Gastroesophageal sphincter (tissue), 4 donors: ENCODE results near the gene CASK. TPM values are rescaled to one million over a fixed set of nuclear protein-coding genes. Genes with fewer than 3 reads are reported as not detected.

ENCODE experiments used
- ATAC-seq: fragments of 150-250 bp; one replicate; pipeline ENCODE4 v1.9.1; 2016; ENCODE audit warnings: mild to moderate bottlenecking, moderate library complexity
- H3K27ac ChIP-seq, 4 donors: fragments of 200-600 bp; sonication (generic) in 3 of 4; 1 replicate in 3 of 4; 2 replicates in 1 of 4; pipeline ENCODE4 v1.5.1; 2016 to 2019
- H3K27me3 ChIP-seq: fragments of 200-600 bp; sonication (generic); one replicate; pipeline ENCODE4 v1.5.1; 2019
- H3K36me3 ChIP-seq, 2 donors: fragments of 200-600 bp; sonication (generic); one replicate each; pipeline ENCODE4 v1.5.1; 2019; ENCODE audit warnings: control low read depth in 1 of 2
- H3K4me1 ChIP-seq, 3 donors: fragments of 200-600 bp; sonication (generic); 1 replicate in 2 of 3; 2 replicates in 1 of 3; pipeline ENCODE4 v1.5.1; 2016 to 2019; ENCODE audit warnings: control low read depth in 2 of 3
- H3K4me3 ChIP-seq, 2 donors: fragments of 200-600 bp; sonication (generic); one replicate each; pipeline ENCODE4 v1.5.1; 2019; ENCODE audit warnings: mild to moderate bottlenecking in 1 of 2, moderate library complexity in 1 of 2
- H3K9me3 ChIP-seq, 3 donors: fragments of 200-600 bp; sonication (generic); one replicate each; pipeline ENCODE4 v1.5.1; 2017 to 2019; ENCODE audit warnings: control low read depth in 2 of 3
- EP300 ChIP-seq: sonication (generic); formaldehyde crosslinking; IDR thresholded peaks from one replicate; pipeline ENCODE4 v1.6.1; 2017; ENCODE audit warnings: antibody characterized with exemption, mild to moderate bottlenecking
- POLR2A ChIP-seq, 2 donors: fragments of 450-650 bp; IDR thresholded peaks; one replicate each; pipeline ENCODE4 v1.6.1; 2017; ENCODE audit warnings: antibody characterized with exemption in 2 of 2, mild to moderate bottlenecking in 2 of 2, moderate library complexity in 1 of 2
- POLR2AphosphoS5 ChIP-seq: sonication (generic); formaldehyde crosslinking; IDR thresholded peaks from one replicate; pipeline ENCODE4 v1.6.1; 2017; ENCODE audit warnings: antibody characterized with exemption
- WGBS, 2 donors: methylation state at CpG; one replicate each; pipeline ENCODE4 v1.1.5; 2018; ENCODE audit warnings: low coverage in 1 of 2; 5-methylcytosine and 5-hydroxymethylcytosine counted together
- total RNA-seq, 4 donors: library from RNA; depleted of rRNA; stranded (reverse); fragments of >200 nt; gene quantifications; one replicate each; pipeline ENCODE4 v1.1.0, GENCODE V29; 2016
- TF ChIP-seq, protein P1 (sequence below), 4 experiments: fragments of 200-600 bp in 2 of 4; fragments of 450-650 bp in 2 of 4; sonication (generic) in 1 of 4; IDR thresholded peaks; one replicate each; pipeline ENCODE4 v1.5.1; 2017 to 2019; ENCODE audit warnings: antibody characterized with exemption in 4 of 4, mild to moderate bottlenecking in 2 of 4, moderate library complexity in 2 of 4

Gene CASK
- total RNA-seq, 4 donors from 2014 or later: 22.6 to 55.0 (median 30.5) TPM

GRCh38 chrX:41913476-41913875, 9.9 kb downstream of the CASK start:
- Histone ChIP-seq H3K27ac (no peak overlapping the region), H3K4me1 (peaks cover 0 to 28% (median 0%) of the 10 kb centered on the region in 3 donors), H3K36me3 (no peaks in the 10 kb centered on the region), H3K9me3 (no peaks in the 10 kb centered on the region), H3K27me3 (no peaks in the 10 kb centered on the region), H3K4me3 (no peak overlapping the region)
- 33% methylated on average over 1 of the region's 1 CpG for WGBS, 2 donors
- TF ChIP-seq POLR2AphosphoS5 (no peak), EP300 (no peak), POLR2A (IDR thresholded peaks at IDR 0.05) (no peak)
- TF ChIP-seq, protein P1, sequence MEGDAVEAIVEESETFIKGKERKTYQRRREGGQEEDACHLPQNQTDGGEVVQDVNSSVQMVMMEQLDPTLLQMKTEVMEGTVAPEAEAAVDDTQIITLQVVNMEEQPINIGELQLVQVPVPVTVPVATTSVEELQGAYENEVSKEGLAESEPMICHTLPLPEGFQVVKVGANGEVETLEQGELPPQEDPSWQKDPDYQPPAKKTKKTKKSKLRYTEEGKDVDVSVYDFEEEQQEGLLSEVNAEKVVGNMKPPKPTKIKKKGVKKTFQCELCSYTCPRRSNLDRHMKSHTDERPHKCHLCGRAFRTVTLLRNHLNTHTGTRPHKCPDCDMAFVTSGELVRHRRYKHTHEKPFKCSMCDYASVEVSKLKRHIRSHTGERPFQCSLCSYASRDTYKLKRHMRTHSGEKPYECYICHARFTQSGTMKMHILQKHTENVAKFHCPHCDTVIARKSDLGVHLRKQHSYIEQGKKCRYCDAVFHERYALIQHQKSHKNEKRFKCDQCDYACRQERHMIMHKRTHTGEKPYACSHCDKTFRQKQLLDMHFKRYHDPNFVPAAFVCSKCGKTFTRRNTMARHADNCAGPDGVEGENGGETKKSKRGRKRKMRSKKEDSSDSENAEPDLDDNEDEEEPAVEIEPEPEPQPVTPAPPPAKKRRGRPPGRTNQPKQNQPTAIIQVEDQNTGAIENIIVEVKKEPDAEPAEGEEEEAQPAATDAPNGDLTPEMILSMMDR (IDR thresholded peaks at IDR 0.05): no peak
- ATAC-seq: no peak

DNA sequence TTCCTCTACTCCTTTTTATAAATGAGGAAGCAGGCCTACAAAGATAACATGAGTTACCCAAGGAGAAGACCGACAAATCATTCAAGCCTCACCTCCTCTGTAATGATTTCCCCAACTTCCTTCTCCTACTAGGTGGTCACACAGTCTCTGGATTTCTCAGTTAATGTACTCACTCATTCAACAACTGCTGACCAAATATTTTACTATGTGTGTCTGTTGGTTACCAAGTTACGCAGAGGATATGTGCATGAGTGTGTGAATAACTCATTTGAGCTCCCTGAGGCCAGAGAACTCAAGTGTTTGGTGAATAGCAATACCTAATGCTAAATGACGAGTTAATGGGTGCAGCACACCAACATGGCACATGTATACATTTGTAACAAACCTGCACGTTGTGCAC, 10.4 kb downstream of the CASK start:
- H3K4me3 ChIP-seq: no peak overlapping the region
- no peak for ATAC-seq
- H3K27ac ChIP-seq: no peak overlapping the region
- H3K9me3 ChIP-seq: no peaks in the 10 kb centered on the region
- TF ChIP-seq POLR2AphosphoS5: no peak
- TF ChIP-seq, protein P1 (IDR thresholded peaks at IDR 0.05): no peak
- TF ChIP-seq POLR2A (IDR thresholded peaks at IDR 0.05): no peak
- no peak for TF ChIP-seq EP300
- no peaks in the 10 kb centered on the region for H3K36me3 ChIP-seq
- no peaks in the 10 kb centered on the region for H3K27me3 ChIP-seq
- peaks cover 0 to 22% (median 0%) of the 10 kb centered on the region in 3 donors for H3K4me1 ChIP-seq
- 73 to 77% methylated on average over 3 of the region's 4 CpGs for WGBS, 2 donors

DNA sequence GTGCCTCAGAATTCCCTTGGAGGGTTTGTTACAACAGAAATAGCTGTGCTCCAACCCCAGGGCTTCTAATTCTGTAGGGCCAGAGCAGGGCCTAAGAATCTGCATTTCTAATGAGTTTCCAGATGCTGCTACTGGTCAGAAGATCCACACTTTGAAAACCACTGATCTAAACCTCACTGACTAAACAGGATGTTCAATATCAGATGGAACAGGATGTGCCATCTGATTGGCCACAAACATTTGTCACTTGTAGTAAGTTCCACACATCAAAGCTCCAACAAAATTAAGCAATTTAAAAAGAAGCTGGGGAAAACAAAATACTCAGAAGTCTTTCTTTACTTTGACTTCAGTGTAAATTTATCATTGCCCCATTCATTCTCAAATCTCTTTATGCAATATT, 14.3 kb downstream of the CASK start:
- no peak for ATAC-seq
- TF ChIP-seq, protein P1 (IDR thresholded peaks at IDR 0.05): no peak
- TF ChIP-seq POLR2AphosphoS5 (no peak), EP300 (no peak), POLR2A (IDR thresholded peaks at IDR 0.05) (no peak)
- Histone ChIP-seq H3K9me3 (no peaks in the 10 kb centered on the region), H3K36me3 (no peaks in the 10 kb centered on the region), H3K4me1 (peaks cover 0 to 8% (median 0%) of the 10 kb centered on the region in 3 donors), H3K27me3 (no peaks in the 10 kb centered on the region), H3K4me3 (no peak overlapping the region), H3K27ac (no peak overlapping the region)

- no peaks in the 10 kb centered on the region for H3K27me3 ChIP-seq
- no peak for ATAC-seq
- H3K4me3 ChIP-seq: no peak overlapping the region
- no peaks in the 10 kb centered on the region for H3K36me3 ChIP-seq
- TF ChIP-seq EP300: no peak
- TF ChIP-seq POLR2A (IDR thresholded peaks at IDR 0.05): no peak
- no peak for TF ChIP-seq POLR2AphosphoS5
- TF ChIP-seq, protein P1 (IDR thresholded peaks at IDR 0.05): no peak
- no peaks in the 10 kb centered on the region for H3K9me3 ChIP-seq
- no peak overlapping the region for H3K27ac ChIP-seq
- H3K4me1 ChIP-seq: no peaks in the 10 kb centered on the region
- 75% methylated on average over 3 of the region's 3 CpGs; no CpG with 5 or more reads in 1 of the 2 donors for WGBS, 2 donors
Measured at GRCh38 chrX:41906515-41907187, 16.7 kb downstream of the CASK start.

- no peaks in the 10 kb centered on the region for H3K36me3 ChIP-seq
- H3K4me1 ChIP-seq: no peaks in the 10 kb centered on the region
- no peaks in the 10 kb centered on the region for H3K9me3 ChIP-seq
- no peak for ATAC-seq
- H3K4me3 ChIP-seq: no peak overlapping the region
- no peak for TF ChIP-seq POLR2A (IDR thresholded peaks at IDR 0.05)
- TF ChIP-seq, protein P1 (IDR thresholded peaks at IDR 0.05): no peak
- TF ChIP-seq EP300: no peak
- no peak for TF ChIP-seq POLR2AphosphoS5
- H3K27ac ChIP-seq: no peak overlapping the region
- WGBS, 2 donors: 38 to 75% methylated on average over 1 of the region's 1 CpG
- H3K27me3 ChIP-seq: no peaks in the 10 kb centered on the region
Measured at GRCh38 chrX:41903544-41903943, 19.8 kb downstream of the CASK start.
